ENCODE results near the gene SLC6A20.

Gene SLC6A20

GRCh38 chr3:45795882-45796765 lies at the start of gene SLC6A20:
SLC6A20 (minus strand) TSS chr3:45796536; CDS start chr3:45796419, 117 bp downstream.
- no peak for DNase-seq (ENCODE audit: low spot score)

GRCh38 chr3:45844616-45845015 lies 48.3 kb upstream of the SLC6A20 start:
- DNase-seq (ENCODE audit: low spot score) = no peak

GRCh38 chr3:45842851-45843625 lies 46.7 kb upstream of the SLC6A20 start:
- no peak for DNase-seq (ENCODE audit: low spot score)

GRCh38 chr3:45841757-45842491 lies 45.6 kb upstream of the SLC6A20 start, which contains the start of gene LZTFL1:
LZTFL1 (minus strand) TSS chr3:45842119; CDS start chr3:45841991, 128 bp downstream.
- DNase-seq (ENCODE audit: low spot score) = peak; percentile 95

GRCh38 chr3:45841420-45841756 lies 45.1 kb upstream of the SLC6A20 start:
- no peak for DNase-seq (ENCODE audit: low spot score)

- DNase-seq (ENCODE audit: low spot score) = no peak
These were observed 42.1 kb upstream of the SLC6A20 start for GRCh38 chr3:45838466-45838865.

- no peak for DNase-seq (ENCODE audit: low spot score)
These were observed 36.4 kb upstream of the SLC6A20 start for GRCh38 chr3:45832699-45833098.

- DNase-seq (ENCODE audit: low spot score) = no peak
These were observed 33.8 kb upstream of the SLC6A20 start for GRCh38 chr3:45830121-45830520.

- no peak for DNase-seq (ENCODE audit: low spot score)
These were observed 30.6 kb upstream of the SLC6A20 start for GRCh38 chr3:45826908-45827307.

- DNase-seq (ENCODE audit: low spot score) = no peak
These were observed 30.0 kb upstream of the SLC6A20 start for GRCh38 chr3:45826321-45826720.

- DNase-seq (ENCODE audit: low spot score) = no peak
These were observed 24.8 kb upstream of the SLC6A20 start for GRCh38 chr3:45821127-45821526.

- peak; percentile 37 for DNase-seq (ENCODE audit: low spot score)
These were observed 23.2 kb upstream of the SLC6A20 start for GRCh38 chr3:45819543-45819942.

GRCh38 chr3:45817831-45818522 lies 21.6 kb upstream of the SLC6A20 start:
- DNase-seq (ENCODE audit: low spot score) = peak; percentile 75

GRCh38 chr3:45816544-45816943 lies 20.2 kb upstream of the SLC6A20 start:
- DNase-seq (ENCODE audit: low spot score) = no peak

GRCh38 chr3:45814322-45814721 lies 18.0 kb upstream of the SLC6A20 start:
- DNase-seq (ENCODE audit: low spot score) = no peak

GRCh38 chr3:45807681-45808540 lies 11.6 kb upstream of the SLC6A20 start:
- no peak for DNase-seq (ENCODE audit: low spot score)

GRCh38 chr3:45807133-45807532 lies 10.8 kb upstream of the SLC6A20 start:
- DNase-seq (ENCODE audit: low spot score) = no peak

- DNase-seq (ENCODE audit: low spot score) = no peak
These were observed 9.7 kb upstream of the SLC6A20 start for GRCh38 chr3:45806072-45806471.

GRCh38 chr3:45803252-45803935 lies 7.1 kb upstream of the SLC6A20 start:
- no peak for DNase-seq (ENCODE audit: low spot score)

GRCh38 chr3:45802146-45802545 lies 5.8 kb upstream of the SLC6A20 start:
- DNase-seq (ENCODE audit: low spot score) = no peak
